ENCODE measurements around the gene SYNE2. TPM values are rescaled to one million over a fixed set of nuclear protein-coding genes. Genes with fewer than 3 reads are reported as not detected.

Gene SYNE2
- total RNA-seq, 1 experiment from 2014 or later = 94.2 TPM

DNA sequence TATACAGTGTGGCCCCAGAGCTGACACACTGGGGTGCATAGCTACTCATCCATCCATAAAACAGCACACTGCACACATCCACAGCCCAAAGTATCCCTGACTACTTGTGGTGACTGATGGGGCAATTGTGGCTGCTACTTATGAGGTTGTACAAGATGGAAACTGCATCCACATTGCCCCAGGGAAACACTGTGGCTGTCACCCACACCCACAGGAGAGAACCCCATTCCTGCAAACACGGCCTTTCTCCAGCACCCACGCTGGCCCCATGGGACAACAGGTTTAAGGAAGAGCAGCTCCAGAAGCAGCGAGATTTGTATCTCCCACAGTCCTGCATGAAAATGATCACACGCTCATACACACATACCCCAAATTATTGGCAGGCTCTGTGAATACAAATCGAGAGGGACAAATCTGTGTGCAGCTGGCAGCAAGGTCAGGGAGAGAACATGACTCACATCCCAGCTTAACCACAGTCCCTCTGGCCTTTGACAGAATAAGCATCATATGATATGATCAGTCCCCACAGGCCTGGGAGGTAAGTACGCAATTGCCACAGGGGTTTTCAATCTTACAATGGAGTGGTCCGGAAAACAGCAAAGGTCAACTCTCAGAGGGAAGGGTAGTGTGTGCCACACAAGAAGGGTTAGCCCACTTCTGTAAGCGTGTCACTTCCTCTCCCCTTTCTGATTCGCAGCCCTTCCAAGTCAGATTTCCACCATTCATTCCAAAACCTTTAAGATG is 379.5 kb downstream of the SYNE2 start:
- Histone ChIP-seq H3K9me3 (ENCODE audit: insufficient read depth, low read depth) (no peaks in the 10 kb centered on the region), H3K4me3 (no peak overlapping the region), H3K27me3 (ENCODE audit: insufficient read depth, low read depth) (no peaks in the 10 kb centered on the region), H3K9me2 (ENCODE audit: insufficient read depth) (no peaks in the 10 kb centered on the region), H3K4me2 (peak overlapping the region; percentile 58), H3K36me3 (ENCODE audit: low read depth) (no peaks in the 10 kb centered on the region), H3K79me2 (ENCODE audit: low read depth) (no peaks in the 10 kb centered on the region), H2AFZ (no peak overlapping the region), H3K27ac (peak overlapping the region; percentile 7; the same call in 1 of the 2 replicates), H3K4me1 (replicated peaks; ENCODE audit: insufficient read depth) (peaks cover 21% of the 10 kb centered on the region), H3F3A (ENCODE audit: insufficient read depth, low read depth) (peaks cover 16% of the 10 kb centered on the region; the same call in 1 of the 2 replicates), H4K20me1 (ENCODE audit: insufficient read depth) (no peaks in the 10 kb centered on the region)
- peak; percentile 42 to 79 for DNase-seq
- no TSS peak for BruUV-seq (replicated peaks)
- TF ChIP-seq EZH2 (IDR thresholded peaks at IDR 0.05; ENCODE audit: low read depth) = no peak
- TF ChIP-seq, protein P1, sequence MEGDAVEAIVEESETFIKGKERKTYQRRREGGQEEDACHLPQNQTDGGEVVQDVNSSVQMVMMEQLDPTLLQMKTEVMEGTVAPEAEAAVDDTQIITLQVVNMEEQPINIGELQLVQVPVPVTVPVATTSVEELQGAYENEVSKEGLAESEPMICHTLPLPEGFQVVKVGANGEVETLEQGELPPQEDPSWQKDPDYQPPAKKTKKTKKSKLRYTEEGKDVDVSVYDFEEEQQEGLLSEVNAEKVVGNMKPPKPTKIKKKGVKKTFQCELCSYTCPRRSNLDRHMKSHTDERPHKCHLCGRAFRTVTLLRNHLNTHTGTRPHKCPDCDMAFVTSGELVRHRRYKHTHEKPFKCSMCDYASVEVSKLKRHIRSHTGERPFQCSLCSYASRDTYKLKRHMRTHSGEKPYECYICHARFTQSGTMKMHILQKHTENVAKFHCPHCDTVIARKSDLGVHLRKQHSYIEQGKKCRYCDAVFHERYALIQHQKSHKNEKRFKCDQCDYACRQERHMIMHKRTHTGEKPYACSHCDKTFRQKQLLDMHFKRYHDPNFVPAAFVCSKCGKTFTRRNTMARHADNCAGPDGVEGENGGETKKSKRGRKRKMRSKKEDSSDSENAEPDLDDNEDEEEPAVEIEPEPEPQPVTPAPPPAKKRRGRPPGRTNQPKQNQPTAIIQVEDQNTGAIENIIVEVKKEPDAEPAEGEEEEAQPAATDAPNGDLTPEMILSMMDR (conservative IDR thresholded peaks at IDR 0.05) = no peak
- intact Hi-C loops (cut with micrococcal nuclease; ENCODE audit: unreplicated experiment) = no loop called here
- ChIA-PET CTCF (no interaction called here), POLR2A (ENCODE audit: unreplicated experiment) (no interaction called here)

DNA sequence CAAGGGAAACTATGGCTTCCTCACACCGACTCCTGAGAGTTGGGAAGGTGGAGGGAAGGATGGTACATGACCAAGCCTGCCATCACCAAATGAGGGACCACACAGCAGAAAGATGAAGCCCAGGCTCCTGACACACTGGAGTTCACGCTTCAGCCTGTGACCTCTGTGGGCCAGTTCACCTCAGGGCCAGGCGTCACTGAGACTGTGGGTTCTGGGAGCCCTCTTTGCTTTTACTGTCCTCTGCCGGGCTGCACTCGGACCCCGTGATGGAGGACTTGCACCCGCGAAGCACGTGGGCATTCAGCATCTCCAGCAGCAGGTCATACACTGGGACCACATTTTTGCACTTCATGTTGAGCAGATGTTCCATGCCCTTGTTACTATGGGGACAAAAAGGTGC is 380.1 kb downstream of the SYNE2 start:
- POLR2A ChIA-PET (ENCODE audit: unreplicated experiment) = no interaction called here

DNA sequence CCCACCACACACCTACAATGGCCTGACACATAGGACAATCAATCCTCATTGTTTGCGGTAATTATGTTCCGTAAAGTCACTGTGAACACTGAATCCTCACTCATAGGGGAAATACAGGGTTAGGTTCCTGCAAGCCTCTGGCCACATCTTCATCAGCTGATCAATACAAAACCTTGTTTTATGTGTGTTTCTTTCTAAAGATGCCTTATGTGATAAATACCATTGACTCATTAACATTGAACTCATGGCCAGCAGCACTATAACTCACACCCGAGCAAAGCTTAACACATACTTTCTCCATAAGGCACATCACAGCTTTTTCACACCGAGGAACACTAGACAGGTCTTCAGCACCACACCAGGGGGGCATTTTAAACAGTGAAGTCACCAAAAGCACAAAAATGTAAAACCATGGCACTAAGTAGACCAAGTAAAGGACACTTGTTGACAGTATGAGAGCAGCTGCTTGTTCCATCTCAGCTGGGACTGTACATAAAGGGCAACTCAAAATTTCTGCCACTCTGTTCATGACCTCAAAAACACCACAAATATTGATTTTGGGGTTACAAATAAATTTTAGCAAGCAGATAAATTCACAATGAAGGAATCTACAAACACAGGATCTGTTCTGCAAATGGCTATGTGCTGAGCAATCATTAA is 380.9 kb downstream of the SYNE2 start:
- H3K27me3 ChIP-seq (ENCODE audit: insufficient read depth, low read depth) = no peaks in the 10 kb centered on the region
- H4K20me1 ChIP-seq (ENCODE audit: insufficient read depth) = no peaks in the 10 kb centered on the region
- no peak for DNase-seq
- H3K9me3 ChIP-seq (ENCODE audit: insufficient read depth, low read depth) = no peaks in the 10 kb centered on the region
- H3K27ac ChIP-seq = no peak overlapping the region
- H2AFZ ChIP-seq = no peak overlapping the region
- H3K4me1 ChIP-seq (replicated peaks; ENCODE audit: insufficient read depth) = peaks cover 21% of the 10 kb centered on the region
- H3F3A ChIP-seq (ENCODE audit: insufficient read depth, low read depth) = peaks cover 16% of the 10 kb centered on the region; the same call in 1 of the 2 replicates
- POLR2A ChIA-PET (ENCODE audit: unreplicated experiment) = no interaction called here
- H3K9me2 ChIP-seq (ENCODE audit: insufficient read depth) = no peaks in the 10 kb centered on the region
- intact Hi-C loops (cut with micrococcal nuclease; ENCODE audit: unreplicated experiment) = no loop called here
- CTCF ChIA-PET = interaction anchor here (0.6 kb wide), 1 partner anchor 70 kb away, joined by 3 read pairs; no protein-coding TSS in a partner anchor
- BruUV-seq (replicated peaks) = no TSS peak
- no peak overlapping the region for H3K4me3 ChIP-seq
- no peak overlapping the region for H3K4me2 ChIP-seq
- H3K36me3 ChIP-seq (ENCODE audit: low read depth) = no peaks in the 10 kb centered on the region
- TF ChIP-seq, protein P1 (conservative IDR thresholded peaks at IDR 0.05) = no peak
- TF ChIP-seq EZH2 (IDR thresholded peaks at IDR 0.05; ENCODE audit: low read depth) = no peak
- no peaks in the 10 kb centered on the region for H3K79me2 ChIP-seq (ENCODE audit: low read depth)

More for the DNA sequence above, 380.1 kb downstream of the SYNE2 start:
- Histone ChIP-seq H4K20me1 (ENCODE audit: insufficient read depth) (no peaks in the 10 kb centered on the region), H3K4me3 (no peak overlapping the region), H3K9me3 (ENCODE audit: insufficient read depth, low read depth) (no peaks in the 10 kb centered on the region), H3K79me2 (ENCODE audit: low read depth) (no peaks in the 10 kb centered on the region), H3K36me3 (ENCODE audit: low read depth) (no peaks in the 10 kb centered on the region), H3K4me1 (replicated peaks; ENCODE audit: insufficient read depth) (peaks cover 21% of the 10 kb centered on the region), H3K9me2 (ENCODE audit: insufficient read depth) (no peaks in the 10 kb centered on the region), H3F3A (ENCODE audit: insufficient read depth, low read depth) (peaks cover 16% of the 10 kb centered on the region; the same call in 1 of the 2 replicates), H2AFZ (no peak overlapping the region), H3K27me3 (ENCODE audit: insufficient read depth, low read depth) (no peaks in the 10 kb centered on the region), H3K27ac (peak overlapping the region; percentile 3; the same call in 1 of the 2 replicates), H3K4me2 (0 out of 2 replicates have a peak overlapping the region, but pooled peaks have one; percentile 58)
- TF ChIP-seq, protein P1 (conservative IDR thresholded peaks at IDR 0.05) = no peak
- TF ChIP-seq EZH2 (IDR thresholded peaks at IDR 0.05; ENCODE audit: low read depth) = no peak
- intact Hi-C loops (cut with micrococcal nuclease; ENCODE audit: unreplicated experiment) = no loop called here
- DNase-seq = no peak
- BruUV-seq (replicated peaks) = no TSS peak
- CTCF ChIA-PET = no interaction called here

All from PC-9 (cell line).